DMS114 treated with DMSO at 0.1 percent for 48 hours (cell line): ENCODE data around the gene SMPDL3B.
"Not testable (repeated sequence)": the region's sequence is repeated elsewhere in the genome, so short reads cannot be mapped to it uniquely, and the experiment has no call there.

ENCODE experiments used
- DNase-seq: peaks from one replicate; lab custom pipeline; 2025; ENCODE audit not compliant: unreplicated experiment; lab: John Stamatoyannopoulos, UW

Gene SMPDL3B

GRCh38 chr1:27967884-27968466, 33.2 kb downstream of the SMPDL3B start:
- DNase-seq, result no peak

GRCh38 chr1:27968692-27969091, 33.9 kb downstream of the SMPDL3B start:
- no peak for DNase-seq

- DNase-seq, result no peak
Measured at GRCh38 chr1:27970401-27970800, 35.6 kb downstream of the SMPDL3B start.

- no peak for DNase-seq
Measured at GRCh38 chr1:27971674-27972073, 36.9 kb downstream of the SMPDL3B start.

- no peak for DNase-seq
Measured at GRCh38 chr1:27972141-27972540, 37.3 kb downstream of the SMPDL3B start.

GRCh38 chr1:27973771-27974416, 39.1 kb downstream of the SMPDL3B start:
- DNase-seq, result no peak

- DNase-seq, result no peak
Measured at GRCh38 chr1:27974417-27974781, 39.6 kb downstream of the SMPDL3B start.

- peak; percentile 54 for DNase-seq
Measured at GRCh38 chr1:27979151-27979858, 44.5 kb downstream of the SMPDL3B start.

GRCh38 chr1:27979859-27980201, 45.0 kb downstream of the SMPDL3B start:
- no peak for DNase-seq

GRCh38 chr1:27980216-27980845, 45.5 kb downstream of the SMPDL3B start:
- no peak for DNase-seq

- no peak for DNase-seq
Measured at GRCh38 chr1:27981145-27981544, 46.3 kb downstream of the SMPDL3B start.

- no peak for DNase-seq
Measured at GRCh38 chr1:27990920-27991537, 56.2 kb downstream of the SMPDL3B start.

- DNase-seq, result no peak
Measured at GRCh38 chr1:27992276-27992675, 57.5 kb downstream of the SMPDL3B start.

- no peak for DNase-seq
Measured at GRCh38 chr1:27993241-27993640, 58.4 kb downstream of the SMPDL3B start.

GRCh38 chr1:27994060-27994459, 59.3 kb downstream of the SMPDL3B start:
- no peak for DNase-seq

- not testable (repeated sequence) for DNase-seq
Measured at GRCh38 chr1:27994526-27994925, 59.7 kb downstream of the SMPDL3B start.

GRCh38 chr1:27999055-27999454, 64.3 kb downstream of the SMPDL3B start:
- DNase-seq, result no peak

GRCh38 chr1:28002600-28002999, 67.8 kb downstream of the SMPDL3B start:
- DNase-seq, result no peak

- not testable (repeated sequence) for DNase-seq
Measured at GRCh38 chr1:28003117-28003516, 68.3 kb downstream of the SMPDL3B start.
